HEK293 (cell line): ENCODE measurements around the gene ARHGAP26.

Experiments used
- CTCF ChIA-PET: fragments of 350-600 bp; formaldehyde crosslinking; extraction: SDS; loops from one replicate; lab custom pipeline; 2021; ENCODE audit warnings: antibody characterized with exemption; lab: Yijun Ruan, JAX
- POLR2A ChIA-PET: fragments of 300-600 bp; formaldehyde crosslinking; extraction: SDS; loops from one replicate; lab custom pipeline; 2020; ENCODE audit warnings: antibody characterized with exemption, inconsistent platforms; lab: Yijun Ruan, JAX
- H3K27ac ChIP-seq: fragments of 200-500 bp; sonication (Bioruptor generic); 2 replicates; pipeline ENCODE4 v1.5.1; 2014; ENCODE audit warnings: low read depth, low read length, control low read depth, inconsistent platforms; ENCODE audit errors: extremely low read depth
- H3K36me3 ChIP-seq, 2 experiments: fragments of 200-500 bp in 1 of 2; sonication (Bioruptor generic) in 1 of 2; 1 replicate in 1 of 2; 2 replicates in 1 of 2; pipeline ENCODE4 v1.5.1; 2014 to 2017; ENCODE audit warnings: inconsistent platforms in 2 of 2, low read length in 2 of 2; ENCODE audit not compliant: control insufficient read depth in 2 of 2, insufficient read depth in 1 of 2
- H3K4me1 ChIP-seq: fragments of 200-500 bp; sonication (Bioruptor generic); 2 replicates; pipeline ENCODE4 v1.5.1; 2014; ENCODE audit warnings: mild to moderate bottlenecking, low read length, inconsistent platforms; ENCODE audit not compliant: control insufficient read depth, insufficient read depth
- H3K4me3 ChIP-seq: 2 replicates; pipeline ENCODE4 v1.5.1; 2011; ENCODE audit warnings: low read depth, mild to moderate bottlenecking, control low read depth, low read length, moderate library complexity
- H3K9me3 ChIP-seq: fragments of 200-500 bp; sonication (Bioruptor generic); 2 replicates; pipeline ENCODE4 v1.5.1; 2014; ENCODE audit warnings: low read depth, low read length, inconsistent platforms; ENCODE audit not compliant: control insufficient read depth, insufficient read depth
- GFI1B ChIP-seq: fragments of 450-650 bp; formaldehyde crosslinking; IDR thresholded peaks from 2 replicates; pipeline ENCODE4 v1.5.1; 2016; ENCODE audit warnings: missing biosample characterization, missing genetic modification characterization
- KLF7 ChIP-seq: fragments of 450-650 bp; formaldehyde crosslinking; IDR thresholded peaks from 2 replicates; pipeline ENCODE4 v1.5.1; 2016; ENCODE audit warnings: missing biosample characterization, missing genetic modification characterization, borderline replicate concordance
- KLF8 ChIP-seq: fragments of 450-650 bp; formaldehyde crosslinking; IDR thresholded peaks from 2 replicates; pipeline ENCODE4 v1.5.1; 2016; ENCODE audit warnings: missing biosample characterization, missing genetic modification characterization
- SALL2 ChIP-seq: fragments of 450-650 bp; formaldehyde crosslinking; IDR thresholded peaks from 2 replicates; pipeline ENCODE4 v1.5.0; 2017; ENCODE audit warnings: missing biosample characterization, mild to moderate bottlenecking, missing genetic modification characterization, borderline replicate concordance
- ZBTB1 ChIP-seq: fragments of 450-650 bp; formaldehyde crosslinking; IDR thresholded peaks from 2 replicates; pipeline ENCODE4 v1.5.1; 2016; ENCODE audit warnings: missing biosample characterization, missing genetic modification characterization
- ZBTB21 ChIP-seq: fragments of 450-650 bp; formaldehyde crosslinking; IDR thresholded peaks from 2 replicates; pipeline ENCODE4 v1.5.1; 2017; ENCODE audit warnings: missing biosample characterization, missing genetic modification characterization
- ZNF140 ChIP-seq: fragments of 450-650 bp; formaldehyde crosslinking; IDR thresholded peaks from 2 replicates; pipeline ENCODE4 v1.5.1; 2016; ENCODE audit warnings: missing biosample characterization, missing genetic modification characterization
- ZNF23 ChIP-seq: fragments of 450-650 bp; formaldehyde crosslinking; IDR thresholded peaks from 2 replicates; pipeline ENCODE4 v1.5.1; 2016; ENCODE audit warnings: missing biosample characterization, missing genetic modification characterization, borderline replicate concordance
- ZNF302 ChIP-seq: fragments of 450-650 bp; formaldehyde crosslinking; IDR thresholded peaks from 2 replicates; pipeline ENCODE4 v1.5.1; 2016; ENCODE audit warnings: missing biosample characterization, missing genetic modification characterization, low read depth
- ZNF596 ChIP-seq: fragments of 450-650 bp; IDR thresholded peaks from 2 replicates; pipeline ENCODE4 v1.5.0; 2018; ENCODE audit warnings: missing biosample characterization, mild to moderate bottlenecking, missing genetic modification characterization, moderate library complexity
- ZNF629 ChIP-seq: fragments of 450-650 bp; formaldehyde crosslinking; IDR thresholded peaks from 2 replicates; pipeline ENCODE4 v1.5.1; 2017; ENCODE audit warnings: missing biosample characterization, missing genetic modification characterization
- ZNF660 ChIP-seq: fragments of 450-650 bp; IDR thresholded peaks from 2 replicates; pipeline ENCODE4 v1.5.1; 2018; ENCODE audit warnings: missing biosample characterization, mild to moderate bottlenecking, missing genetic modification characterization
- TF ChIP-seq, protein P1 (sequence below): fragments of 450-650 bp; formaldehyde crosslinking; IDR thresholded peaks from 2 replicates; pipeline ENCODE4 v1.5.1; 2016; ENCODE audit warnings: missing biosample characterization, missing genetic modification characterization
- TF ChIP-seq, protein P2 (sequence below): fragments of 450-650 bp; formaldehyde crosslinking; IDR thresholded peaks from 2 replicates; pipeline ENCODE4 v1.5.1; 2016; ENCODE audit warnings: missing biosample characterization, missing genetic modification characterization
- TF ChIP-seq, protein P3 (sequence below): fragments of 450-650 bp; formaldehyde crosslinking; IDR thresholded peaks from 2 replicates; pipeline ENCODE4 v1.5.1; 2016; ENCODE audit warnings: missing biosample characterization, missing genetic modification characterization, borderline replicate concordance
- TF ChIP-seq, protein P4 (sequence below): fragments of 450-650 bp; formaldehyde crosslinking; IDR thresholded peaks from 2 replicates; pipeline ENCODE4 v1.5.1; 2017; ENCODE audit warnings: missing biosample characterization, missing genetic modification characterization
- TF ChIP-seq, protein P5 (sequence below): fragments of 450-650 bp; formaldehyde crosslinking; IDR thresholded peaks from 2 replicates; pipeline ENCODE4 v1.5.1; 2017; ENCODE audit warnings: missing biosample characterization, missing genetic modification characterization

The ARHGAP26 gene

DNA sequence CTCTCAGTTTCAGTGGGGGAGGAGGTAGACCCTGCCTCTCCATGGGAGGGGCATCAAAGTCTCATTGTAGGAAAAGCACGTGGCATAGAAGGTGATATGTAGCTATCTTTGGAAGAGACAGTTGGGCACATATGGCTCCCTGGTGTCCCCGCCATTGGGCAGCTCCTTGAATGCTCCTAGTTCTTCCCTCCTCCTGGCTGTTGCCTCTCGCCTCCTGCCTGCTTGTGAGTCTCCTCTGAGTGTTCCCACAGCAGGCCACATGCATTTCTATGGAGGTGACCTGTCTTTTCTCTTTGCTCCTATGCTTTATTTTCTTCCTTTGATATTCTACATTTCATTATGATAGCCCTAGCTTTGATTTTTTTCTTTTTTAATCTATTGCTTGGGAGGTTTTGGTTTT is 138.5 kb downstream of the ARHGAP26 start (continued):
- TF ChIP-seq, protein P1, sequence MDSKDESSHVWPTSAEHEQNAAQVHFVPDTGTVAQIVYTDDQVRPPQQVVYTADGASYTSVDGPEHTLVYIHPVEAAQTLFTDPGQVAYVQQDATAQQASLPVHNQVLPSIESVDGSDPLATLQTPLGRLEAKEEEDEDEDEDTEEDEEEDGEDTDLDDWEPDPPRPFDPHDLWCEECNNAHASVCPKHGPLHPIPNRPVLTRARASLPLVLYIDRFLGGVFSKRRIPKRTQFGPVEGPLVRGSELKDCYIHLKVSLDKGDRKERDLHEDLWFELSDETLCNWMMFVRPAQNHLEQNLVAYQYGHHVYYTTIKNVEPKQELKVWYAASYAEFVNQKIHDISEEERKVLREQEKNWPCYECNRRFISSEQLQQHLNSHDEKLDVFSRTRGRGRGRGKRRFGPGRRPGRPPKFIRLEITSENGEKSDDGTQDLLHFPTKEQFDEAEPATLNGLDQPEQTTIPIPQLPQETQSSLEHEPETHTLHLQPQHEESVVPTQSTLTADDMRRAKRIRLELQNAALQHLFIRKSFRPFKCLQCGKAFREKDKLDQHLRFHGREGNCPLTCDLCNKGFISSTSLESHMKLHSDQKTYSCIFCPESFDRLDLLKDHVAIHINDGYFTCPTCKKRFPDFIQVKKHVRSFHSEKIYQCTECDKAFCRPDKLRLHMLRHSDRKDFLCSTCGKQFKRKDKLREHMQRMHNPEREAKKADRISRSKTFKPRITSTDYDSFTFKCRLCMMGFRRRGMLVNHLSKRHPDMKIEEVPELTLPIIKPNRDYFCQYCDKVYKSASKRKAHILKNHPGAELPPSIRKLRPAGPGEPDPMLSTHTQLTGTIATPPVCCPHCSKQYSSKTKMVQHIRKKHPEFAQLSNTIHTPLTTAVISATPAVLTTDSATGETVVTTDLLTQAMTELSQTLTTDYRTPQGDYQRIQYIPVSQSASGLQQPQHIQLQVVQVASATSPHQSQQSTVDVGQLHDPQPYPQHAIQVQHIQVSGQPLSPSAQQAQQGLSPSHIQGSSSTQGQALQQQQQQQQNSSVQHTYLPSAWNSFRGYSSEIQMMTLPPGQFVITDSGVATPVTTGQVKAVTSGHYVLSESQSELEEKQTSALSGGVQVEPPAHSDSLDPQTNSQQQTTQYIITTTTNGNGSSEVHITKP (tag by site-specific recombination): no peak
- TF ChIP-seq ZNF23 (tag by site-specific recombination) (no peak), ZNF660 (tag by site-specific recombination) (no peak), ZNF302 (tag by site-specific recombination) (no peak), ZNF629 (no peak)
- TF ChIP-seq, protein P2, sequence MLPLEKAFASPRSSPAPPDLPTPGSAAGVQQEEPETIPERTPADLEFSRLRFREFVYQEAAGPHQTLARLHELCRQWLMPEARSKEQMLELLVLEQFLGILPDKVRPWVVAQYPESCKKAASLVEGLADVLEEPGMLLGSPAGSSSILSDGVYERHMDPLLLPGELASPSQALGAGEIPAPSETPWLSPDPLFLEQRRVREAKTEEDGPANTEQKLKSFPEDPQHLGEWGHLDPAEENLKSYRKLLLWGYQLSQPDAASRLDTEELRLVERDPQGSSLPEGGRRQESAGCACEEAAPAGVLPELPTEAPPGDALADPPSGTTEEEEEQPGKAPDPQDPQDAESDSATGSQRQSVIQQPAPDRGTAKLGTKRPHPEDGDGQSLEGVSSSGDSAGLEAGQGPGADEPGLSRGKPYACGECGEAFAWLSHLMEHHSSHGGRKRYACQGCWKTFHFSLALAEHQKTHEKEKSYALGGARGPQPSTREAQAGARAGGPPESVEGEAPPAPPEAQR: no peak
- TF ChIP-seq, protein P3, sequence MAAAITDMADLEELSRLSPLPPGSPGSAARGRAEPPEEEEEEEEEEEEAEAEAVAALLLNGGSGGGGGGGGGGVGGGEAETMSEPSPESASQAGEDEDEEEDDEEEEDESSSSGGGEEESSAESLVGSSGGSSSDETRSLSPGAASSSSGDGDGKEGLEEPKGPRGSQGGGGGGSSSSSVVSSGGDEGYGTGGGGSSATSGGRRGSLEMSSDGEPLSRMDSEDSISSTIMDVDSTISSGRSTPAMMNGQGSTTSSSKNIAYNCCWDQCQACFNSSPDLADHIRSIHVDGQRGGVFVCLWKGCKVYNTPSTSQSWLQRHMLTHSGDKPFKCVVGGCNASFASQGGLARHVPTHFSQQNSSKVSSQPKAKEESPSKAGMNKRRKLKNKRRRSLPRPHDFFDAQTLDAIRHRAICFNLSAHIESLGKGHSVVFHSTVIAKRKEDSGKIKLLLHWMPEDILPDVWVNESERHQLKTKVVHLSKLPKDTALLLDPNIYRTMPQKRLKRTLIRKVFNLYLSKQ (tag by site-specific recombination): no peak

DNA sequence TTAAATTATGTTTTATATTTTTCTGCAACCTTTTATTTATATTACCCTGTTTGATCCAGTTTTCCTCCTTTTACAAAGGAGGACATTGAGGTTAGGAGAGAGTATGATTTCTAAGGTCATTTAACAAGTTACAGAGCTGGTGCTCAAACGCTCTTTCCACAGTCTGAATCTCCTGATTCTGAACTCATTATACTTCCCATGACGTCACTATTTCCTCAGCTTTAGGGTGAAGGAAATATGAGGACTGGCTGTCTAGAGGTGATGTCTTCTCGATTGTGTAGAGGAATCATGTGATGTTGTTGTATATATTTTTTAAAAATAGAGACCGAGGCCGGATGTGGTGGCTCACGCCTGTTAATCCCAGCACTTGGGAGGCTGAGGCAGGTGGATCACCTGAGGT is 140.0 kb downstream of the ARHGAP26 start:
- no peak overlapping the region for H3K4me3 ChIP-seq
- H3K4me1 ChIP-seq: no peaks in the 10 kb centered on the region
- no peak overlapping the region for H3K27ac ChIP-seq
- peaks cover 0 to 11% of the 10 kb centered on the region in 2 experiments; a peak in 1 of 3 replicates for H3K36me3 ChIP-seq
- no peaks in the 10 kb centered on the region for H3K9me3 ChIP-seq
- POLR2A ChIA-PET: no interaction called here
- no peak for TF ChIP-seq ZNF596 (tag by site-specific recombination)
- TF ChIP-seq, protein P4, sequence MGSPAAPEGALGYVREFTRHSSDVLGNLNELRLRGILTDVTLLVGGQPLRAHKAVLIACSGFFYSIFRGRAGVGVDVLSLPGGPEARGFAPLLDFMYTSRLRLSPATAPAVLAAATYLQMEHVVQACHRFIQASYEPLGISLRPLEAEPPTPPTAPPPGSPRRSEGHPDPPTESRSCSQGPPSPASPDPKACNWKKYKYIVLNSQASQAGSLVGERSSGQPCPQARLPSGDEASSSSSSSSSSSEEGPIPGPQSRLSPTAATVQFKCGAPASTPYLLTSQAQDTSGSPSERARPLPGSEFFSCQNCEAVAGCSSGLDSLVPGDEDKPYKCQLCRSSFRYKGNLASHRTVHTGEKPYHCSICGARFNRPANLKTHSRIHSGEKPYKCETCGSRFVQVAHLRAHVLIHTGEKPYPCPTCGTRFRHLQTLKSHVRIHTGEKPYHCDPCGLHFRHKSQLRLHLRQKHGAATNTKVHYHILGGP (tag by site-specific recombination): no peak
- no peak for TF ChIP-seq SALL2 (tag by site-specific recombination)
- TF ChIP-seq, protein P5, sequence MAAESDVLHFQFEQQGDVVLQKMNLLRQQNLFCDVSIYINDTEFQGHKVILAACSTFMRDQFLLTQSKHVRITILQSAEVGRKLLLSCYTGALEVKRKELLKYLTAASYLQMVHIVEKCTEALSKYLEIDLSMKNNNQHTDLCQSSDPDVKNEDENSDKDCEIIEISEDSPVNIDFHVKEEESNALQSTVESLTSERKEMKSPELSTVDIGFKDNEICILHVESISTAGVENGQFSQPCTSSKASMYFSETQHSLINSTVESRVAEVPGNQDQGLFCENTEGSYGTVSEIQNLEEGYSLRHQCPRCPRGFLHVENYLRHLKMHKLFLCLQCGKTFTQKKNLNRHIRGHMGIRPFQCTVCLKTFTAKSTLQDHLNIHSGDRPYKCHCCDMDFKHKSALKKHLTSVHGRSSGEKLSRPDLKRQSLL: no peak
- no peak for TF ChIP-seq ZBTB1 (tag by site-specific recombination)
- TF ChIP-seq GFI1B: no peak
- TF ChIP-seq ZBTB21 (tag by site-specific recombination): no peak
- TF ChIP-seq KLF7 (tag by site-specific recombination): no peak
- TF ChIP-seq ZNF140: no peak
- no peak for TF ChIP-seq KLF8
- CTCF ChIA-PET: interaction anchor here (1.2 to 2.8 kb wide), 4 partner anchors 11 to 254 kb away, joined by 3 to 13 read pairs (median 6); no protein-coding TSS in a partner anchor
